GM12874 (cell line): ENCODE measurements around the gene NAPEPLD.

Experiments used
- TF ChIP-seq, protein P1 (sequence below): IDR thresholded peaks from 2 replicates; pipeline ENCODE4 v1.5.1; 2011; ENCODE audit warnings: low read depth, mild to moderate bottlenecking, control low read depth, low read length, moderate library complexity; ENCODE audit not compliant: insufficient read depth

The NAPEPLD gene

GRCh38 chr7:103079836-103080235 lies 69.1 kb downstream of the NAPEPLD start:
- TF ChIP-seq, protein P1, sequence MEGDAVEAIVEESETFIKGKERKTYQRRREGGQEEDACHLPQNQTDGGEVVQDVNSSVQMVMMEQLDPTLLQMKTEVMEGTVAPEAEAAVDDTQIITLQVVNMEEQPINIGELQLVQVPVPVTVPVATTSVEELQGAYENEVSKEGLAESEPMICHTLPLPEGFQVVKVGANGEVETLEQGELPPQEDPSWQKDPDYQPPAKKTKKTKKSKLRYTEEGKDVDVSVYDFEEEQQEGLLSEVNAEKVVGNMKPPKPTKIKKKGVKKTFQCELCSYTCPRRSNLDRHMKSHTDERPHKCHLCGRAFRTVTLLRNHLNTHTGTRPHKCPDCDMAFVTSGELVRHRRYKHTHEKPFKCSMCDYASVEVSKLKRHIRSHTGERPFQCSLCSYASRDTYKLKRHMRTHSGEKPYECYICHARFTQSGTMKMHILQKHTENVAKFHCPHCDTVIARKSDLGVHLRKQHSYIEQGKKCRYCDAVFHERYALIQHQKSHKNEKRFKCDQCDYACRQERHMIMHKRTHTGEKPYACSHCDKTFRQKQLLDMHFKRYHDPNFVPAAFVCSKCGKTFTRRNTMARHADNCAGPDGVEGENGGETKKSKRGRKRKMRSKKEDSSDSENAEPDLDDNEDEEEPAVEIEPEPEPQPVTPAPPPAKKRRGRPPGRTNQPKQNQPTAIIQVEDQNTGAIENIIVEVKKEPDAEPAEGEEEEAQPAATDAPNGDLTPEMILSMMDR = no peak

DNA sequence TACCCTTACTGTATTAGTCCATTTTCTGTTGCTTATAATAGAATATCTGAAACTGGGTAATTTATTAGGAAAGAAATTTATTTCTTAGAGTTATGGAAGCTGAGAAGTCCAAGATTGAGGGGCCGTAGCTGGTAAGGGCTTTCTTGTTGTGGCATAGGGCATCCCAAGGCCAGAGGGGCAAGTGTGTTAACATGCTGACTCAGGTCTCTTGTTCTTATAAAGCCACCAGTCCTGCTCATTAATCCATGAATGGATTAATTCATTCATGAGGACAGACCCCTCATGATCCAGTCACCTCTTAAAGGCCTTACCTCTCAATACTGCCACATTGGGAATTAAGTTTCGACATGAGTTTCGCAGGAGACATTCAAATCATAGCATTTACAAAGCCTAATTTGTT lies 71.6 kb downstream of the NAPEPLD start:
- TF ChIP-seq, protein P1 = no peak

GRCh38 chr7:103076764-103077163 lies 72.1 kb downstream of the NAPEPLD start:
- TF ChIP-seq, protein P1 = no peak

DNA sequence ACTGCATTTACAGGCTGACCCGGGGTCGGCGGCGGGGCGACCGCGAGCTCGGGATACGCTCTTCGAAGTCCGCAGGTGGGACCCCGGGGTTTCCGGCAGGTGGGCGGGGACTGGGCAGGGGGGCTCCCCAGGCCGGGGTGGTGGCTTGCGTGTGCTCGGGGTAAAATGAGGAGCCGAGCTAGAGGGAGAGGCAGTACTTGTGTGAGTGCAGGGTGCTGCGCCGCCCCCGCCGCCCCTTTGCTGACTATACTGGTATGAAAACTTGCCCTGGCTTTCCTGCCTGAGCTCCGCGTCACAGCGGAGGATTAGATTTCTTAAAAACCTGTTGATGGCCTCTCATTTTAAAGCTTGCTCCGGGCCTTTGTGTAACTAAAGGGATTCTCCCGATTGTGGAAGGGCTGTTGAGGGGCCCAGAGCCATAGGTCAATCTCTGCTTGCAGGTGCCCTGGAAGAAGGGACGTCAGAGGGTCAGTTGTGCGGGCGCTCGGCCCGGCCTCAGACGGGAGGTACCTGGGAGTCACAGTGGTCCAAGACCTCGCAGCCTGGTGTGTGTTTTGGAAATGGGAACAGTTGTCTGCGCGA lies 73.5 kb downstream of the NAPEPLD start:
- TF ChIP-seq, protein P1 = no peak

DNA sequence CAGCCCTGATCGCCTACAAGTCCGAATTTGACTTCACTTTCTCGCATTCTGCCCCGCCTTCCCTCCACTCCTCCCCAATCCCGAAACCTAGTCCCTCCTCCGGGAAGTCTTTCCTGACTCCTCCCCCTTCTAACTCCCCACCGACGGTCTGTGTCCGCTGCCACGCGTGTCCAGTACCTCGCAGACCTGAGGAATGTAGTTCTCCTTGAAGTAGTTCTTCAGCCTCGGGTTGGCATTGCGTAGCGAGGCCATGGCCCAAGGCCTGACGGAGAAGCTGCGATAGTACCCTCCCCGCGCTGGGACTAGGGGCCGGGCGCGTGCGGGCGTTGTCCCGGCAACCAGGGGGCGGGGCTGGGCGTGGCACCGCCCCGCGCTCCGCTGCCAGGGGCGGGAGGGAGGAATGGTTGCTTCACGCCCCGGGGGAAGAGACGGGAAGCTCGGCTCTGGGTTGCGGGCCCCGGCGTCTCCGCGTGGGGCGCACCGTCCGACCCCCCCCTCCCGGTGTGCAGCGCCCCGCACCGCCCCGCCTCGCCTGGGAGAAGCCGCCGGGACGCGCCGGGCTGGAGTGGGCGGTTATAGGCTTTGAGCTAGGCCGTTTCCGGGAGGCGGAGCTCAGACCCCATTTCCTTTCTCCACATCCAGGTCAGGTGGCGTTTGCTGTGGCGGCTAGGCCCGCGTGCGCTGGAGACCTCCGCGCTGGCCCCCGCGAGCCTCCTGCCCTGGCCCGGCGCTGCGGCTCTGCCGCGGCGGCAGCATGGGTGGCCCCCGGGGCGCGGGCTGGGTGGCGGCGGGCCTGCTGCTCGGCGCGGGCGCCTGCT lies 74.2 kb downstream of the NAPEPLD start, which contains the start of the genes ARMC10 and FBXL13:
Gene ARMC10 (plus strand): TSS at position 622 of the 818 bp plus-strand sequence. CDS start 133 bp downstream, at position 755.
Gene FBXL13 (minus strand): TSS at position 278 of the 818 bp plus-strand sequence.
- TF ChIP-seq, protein P1 = no peak

DNA sequence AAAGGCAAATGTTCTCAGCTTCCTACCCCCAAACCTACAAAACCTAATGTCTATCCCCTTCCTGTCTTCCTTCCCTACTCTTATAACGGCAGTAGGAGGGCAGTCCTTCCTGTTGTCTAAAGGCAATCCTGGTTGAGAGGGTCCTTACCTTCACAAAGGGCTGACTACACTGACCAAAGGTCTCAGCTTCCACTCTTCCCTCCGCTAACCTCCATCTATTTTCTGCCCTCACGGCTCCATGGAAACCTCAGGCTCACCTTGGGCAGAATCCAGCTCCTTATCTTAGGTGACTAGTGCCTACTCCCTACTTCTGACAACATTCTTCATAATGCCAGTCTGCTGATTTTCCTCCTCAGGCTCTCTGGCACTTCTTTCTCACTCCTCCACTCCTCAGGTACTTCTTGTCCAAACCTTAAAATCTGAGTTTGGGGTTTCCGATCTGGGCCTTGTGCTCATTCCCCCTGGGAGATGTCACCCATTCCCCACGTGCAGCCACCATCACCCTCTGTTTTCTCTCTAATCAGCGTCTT lies 74.8 kb downstream of the NAPEPLD start:
- TF ChIP-seq, protein P1 = no peak

- TF ChIP-seq, protein P1 = no peak
Observed at GRCh38 chr7:103071000-103071399, 77.9 kb downstream of the NAPEPLD start.
